Thyroid gland (tissue), 4 donors: ENCODE results near the gene ZNF491.

ENCODE experiments used
- POLR2A ChIP-seq, 2 donors: fragments of 450-650 bp; IDR thresholded peaks; one replicate each; pipeline ENCODE4 v1.6.1; 2017; ENCODE audit warnings: antibody characterized with exemption in 2 of 2, mild to moderate bottlenecking in 2 of 2, moderate library complexity in 1 of 2
- TF ChIP-seq, protein P1 (sequence below), 6 experiments: fragments of 200-600 bp in 3 of 6; fragments of 450-650 bp in 3 of 6; sonication (generic) in 3 of 6; IDR thresholded peaks; one replicate each; pipeline ENCODE4 v1.5.1; 2016 to 2019; ENCODE audit warnings: antibody characterized with exemption in 6 of 6, mild to moderate bottlenecking in 2 of 6, inconsistent platforms in 1 of 6, moderate library complexity in 1 of 6

DNA sequence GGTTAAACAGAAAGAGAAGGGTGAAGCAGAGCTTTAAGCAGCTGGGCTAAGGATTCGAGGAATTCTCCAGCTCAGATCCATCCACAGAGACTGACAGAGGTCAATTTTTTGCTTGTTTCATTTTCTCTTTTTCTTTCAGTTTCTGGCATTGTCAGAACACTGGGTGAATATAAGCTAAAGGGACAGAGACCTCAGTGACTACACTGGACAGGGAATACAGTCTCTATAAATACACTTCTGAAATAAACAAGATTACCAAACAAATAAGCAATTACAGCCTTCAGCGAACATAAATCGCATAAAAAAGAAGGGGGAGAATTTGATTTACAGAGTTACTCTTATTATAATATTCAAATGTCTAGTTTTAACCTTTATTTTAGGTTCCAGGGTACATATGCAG lies 35.2 kb upstream of the ZNF491 start:
- no peak for TF ChIP-seq POLR2A (IDR thresholded peaks at IDR 0.05)
- TF ChIP-seq, protein P1, sequence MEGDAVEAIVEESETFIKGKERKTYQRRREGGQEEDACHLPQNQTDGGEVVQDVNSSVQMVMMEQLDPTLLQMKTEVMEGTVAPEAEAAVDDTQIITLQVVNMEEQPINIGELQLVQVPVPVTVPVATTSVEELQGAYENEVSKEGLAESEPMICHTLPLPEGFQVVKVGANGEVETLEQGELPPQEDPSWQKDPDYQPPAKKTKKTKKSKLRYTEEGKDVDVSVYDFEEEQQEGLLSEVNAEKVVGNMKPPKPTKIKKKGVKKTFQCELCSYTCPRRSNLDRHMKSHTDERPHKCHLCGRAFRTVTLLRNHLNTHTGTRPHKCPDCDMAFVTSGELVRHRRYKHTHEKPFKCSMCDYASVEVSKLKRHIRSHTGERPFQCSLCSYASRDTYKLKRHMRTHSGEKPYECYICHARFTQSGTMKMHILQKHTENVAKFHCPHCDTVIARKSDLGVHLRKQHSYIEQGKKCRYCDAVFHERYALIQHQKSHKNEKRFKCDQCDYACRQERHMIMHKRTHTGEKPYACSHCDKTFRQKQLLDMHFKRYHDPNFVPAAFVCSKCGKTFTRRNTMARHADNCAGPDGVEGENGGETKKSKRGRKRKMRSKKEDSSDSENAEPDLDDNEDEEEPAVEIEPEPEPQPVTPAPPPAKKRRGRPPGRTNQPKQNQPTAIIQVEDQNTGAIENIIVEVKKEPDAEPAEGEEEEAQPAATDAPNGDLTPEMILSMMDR (IDR thresholded peaks at IDR 0.05) = no peak
